ENCODE results near the gene CNIH3.

- TF ChIP-seq EZH2 (IDR thresholded peaks at IDR 0.05; ENCODE audit: borderline replicate concordance, control insufficient read depth, low read depth, low read length) (no peak), STAT3 (IDR thresholded peaks at IDR 0.05; ENCODE audit: low read depth, low read length) (no peak), RAD21 (IDR thresholded peaks at IDR 0.05; ENCODE audit: insufficient read depth, low read depth, low read length) (no peak), CTCF (IDR thresholded peaks at IDR 0.05 in 2 of 3, conservative IDR thresholded peaks at IDR 0.05 in 1 of 3; ENCODE audit: control insufficient read depth in 2 of 3, extremely low read depth in 1 of 3, insufficient read depth in 1 of 3, low read depth in 3 of 3, low read length in 3 of 3) (no peak), RFX5 (IDR thresholded peaks at IDR 0.05; ENCODE audit: low read depth, low read length) (no peak), GABPA (IDR thresholded peaks at IDR 0.05; ENCODE audit: low read depth) (no peak), EP300 (IDR thresholded peaks at IDR 0.05; ENCODE audit: borderline replicate concordance in 1 of 2, control insufficient read depth in 1 of 2, low read depth in 2 of 2, low read length in 2 of 2) (no peak), IRF3 (IDR thresholded peaks at IDR 0.05) (no peak), BCL11A (IDR thresholded peaks at IDR 0.05; ENCODE audit: low read depth, low read length) (no peak), FOXM1 (IDR thresholded peaks at IDR 0.05; ENCODE audit: low read depth, low read length) (no peak)
- TF ChIP-seq, protein P1, sequence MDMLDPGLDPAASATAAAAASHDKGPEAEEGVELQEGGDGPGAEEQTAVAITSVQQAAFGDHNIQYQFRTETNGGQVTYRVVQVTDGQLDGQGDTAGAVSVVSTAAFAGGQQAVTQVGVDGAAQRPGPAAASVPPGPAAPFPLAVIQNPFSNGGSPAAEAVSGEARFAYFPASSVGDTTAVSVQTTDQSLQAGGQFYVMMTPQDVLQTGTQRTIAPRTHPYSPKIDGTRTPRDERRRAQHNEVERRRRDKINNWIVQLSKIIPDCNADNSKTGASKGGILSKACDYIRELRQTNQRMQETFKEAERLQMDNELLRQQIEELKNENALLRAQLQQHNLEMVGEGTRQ (IDR thresholded peaks at IDR 0.05; ENCODE audit: borderline replicate concordance, low read depth, low read length), result no peak
Observed at GRCh38 chr1:224588515-224588914, 27.6 kb upstream of the CNIH3 start.

Measured in GM12878 (cell line).